ENCODE measurements around the gene POU4F3.

The POU4F3 gene

DNA sequence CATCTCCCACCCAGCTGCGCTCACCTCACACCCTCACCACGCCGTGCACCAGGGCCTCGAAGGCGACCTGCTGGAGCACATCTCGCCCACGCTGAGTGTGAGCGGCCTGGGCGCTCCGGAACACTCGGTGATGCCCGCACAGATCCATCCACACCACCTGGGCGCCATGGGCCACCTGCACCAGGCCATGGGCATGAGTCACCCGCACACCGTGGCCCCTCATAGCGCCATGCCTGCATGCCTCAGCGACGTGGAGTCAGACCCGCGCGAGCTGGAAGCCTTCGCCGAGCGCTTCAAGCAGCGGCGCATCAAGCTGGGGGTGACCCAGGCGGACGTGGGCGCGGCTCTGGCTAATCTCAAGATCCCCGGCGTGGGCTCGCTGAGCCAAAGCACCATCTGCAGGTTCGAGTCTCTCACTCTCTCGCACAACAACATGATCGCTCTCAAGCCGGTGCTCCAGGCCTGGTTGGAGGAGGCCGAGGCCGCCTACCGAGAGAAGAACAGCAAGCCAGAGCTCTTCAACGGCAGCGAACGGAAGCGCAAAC is 1.1 kb downstream of the POU4F3 start:
- no peak for DNase-seq (ENCODE audit: low read depth in 2 of 3, low spot score in 2 of 3)

DNA sequence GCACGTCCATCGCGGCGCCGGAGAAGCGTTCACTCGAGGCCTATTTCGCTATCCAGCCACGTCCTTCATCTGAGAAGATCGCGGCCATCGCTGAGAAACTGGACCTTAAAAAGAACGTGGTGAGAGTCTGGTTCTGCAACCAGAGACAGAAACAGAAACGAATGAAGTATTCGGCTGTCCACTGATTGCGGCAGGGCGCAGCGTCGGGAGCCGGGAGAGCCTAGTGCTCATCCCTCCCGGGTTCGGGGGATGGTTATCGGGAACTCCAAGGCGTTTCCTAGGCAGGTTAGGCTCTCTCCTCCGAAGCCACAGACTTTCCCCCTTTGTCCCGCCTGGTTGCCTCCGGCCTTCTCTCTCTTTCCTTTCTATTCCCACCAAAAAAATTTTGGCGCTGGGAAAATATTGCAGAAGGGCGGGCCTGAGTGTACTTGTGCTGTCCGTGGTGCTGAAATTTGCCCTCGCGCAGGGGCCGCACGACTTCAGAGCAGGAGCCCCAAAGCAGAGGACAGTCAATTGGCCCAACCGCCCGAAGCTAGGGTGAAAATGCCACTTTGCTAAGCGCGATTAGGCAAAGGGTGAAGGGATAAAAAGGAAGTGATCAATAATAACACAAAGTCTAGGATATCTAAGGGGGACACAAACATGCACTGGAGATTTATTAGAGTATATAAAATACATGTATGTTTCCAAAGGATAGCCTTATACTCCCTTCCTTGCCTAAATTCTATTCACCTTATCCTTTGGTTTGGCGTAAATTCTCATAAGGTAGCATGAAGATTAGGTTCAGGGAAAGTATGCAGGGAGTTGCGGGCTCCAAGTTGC is 1.8 kb downstream of the POU4F3 start:
- DNase-seq (ENCODE audit: low read depth in 2 of 3, low spot score in 2 of 3) = no peak

DNA sequence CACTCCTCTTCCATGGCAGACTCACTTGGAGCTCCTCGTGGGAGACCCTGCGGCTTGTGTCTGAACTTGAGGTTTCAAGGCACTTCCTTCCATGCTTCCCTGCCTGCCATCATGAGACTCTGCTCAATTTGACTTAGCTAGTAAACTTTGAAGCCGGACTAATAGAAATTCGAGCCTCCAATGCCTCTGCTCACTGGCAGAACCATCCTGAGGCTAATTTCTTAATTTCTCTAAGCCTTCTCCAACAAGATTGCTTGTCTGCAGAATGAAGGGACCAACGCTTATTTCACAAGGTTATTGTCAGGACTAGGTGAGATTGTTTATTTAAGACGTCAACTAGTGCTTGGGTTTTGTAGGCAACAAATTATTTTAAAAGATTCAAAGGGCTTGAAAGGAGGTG is 3.2 kb downstream of the POU4F3 start:
- DNase-seq (ENCODE audit: low read depth in 2 of 3, low spot score in 2 of 3) = no peak

DNA sequence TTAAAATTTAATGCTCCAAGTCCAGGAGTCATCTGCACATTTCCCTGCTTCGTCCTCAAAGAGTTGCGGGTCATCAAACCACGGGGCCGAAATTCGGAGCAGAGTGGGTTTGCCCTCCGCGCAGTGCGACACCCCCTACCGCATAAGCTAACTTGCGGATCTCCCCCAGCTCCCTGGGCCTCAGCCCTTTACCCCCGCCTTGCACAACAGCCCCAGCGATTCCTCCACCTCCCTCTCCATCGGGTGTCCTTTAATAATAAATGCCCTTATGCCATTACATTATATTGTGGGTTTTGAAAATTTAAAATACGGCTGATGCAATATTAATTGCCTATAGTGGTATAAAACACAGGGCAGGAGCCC is 3.9 kb downstream of the POU4F3 start:
- DNase-seq (ENCODE audit: low read depth in 2 of 3, low spot score in 2 of 3) = no peak

DNA sequence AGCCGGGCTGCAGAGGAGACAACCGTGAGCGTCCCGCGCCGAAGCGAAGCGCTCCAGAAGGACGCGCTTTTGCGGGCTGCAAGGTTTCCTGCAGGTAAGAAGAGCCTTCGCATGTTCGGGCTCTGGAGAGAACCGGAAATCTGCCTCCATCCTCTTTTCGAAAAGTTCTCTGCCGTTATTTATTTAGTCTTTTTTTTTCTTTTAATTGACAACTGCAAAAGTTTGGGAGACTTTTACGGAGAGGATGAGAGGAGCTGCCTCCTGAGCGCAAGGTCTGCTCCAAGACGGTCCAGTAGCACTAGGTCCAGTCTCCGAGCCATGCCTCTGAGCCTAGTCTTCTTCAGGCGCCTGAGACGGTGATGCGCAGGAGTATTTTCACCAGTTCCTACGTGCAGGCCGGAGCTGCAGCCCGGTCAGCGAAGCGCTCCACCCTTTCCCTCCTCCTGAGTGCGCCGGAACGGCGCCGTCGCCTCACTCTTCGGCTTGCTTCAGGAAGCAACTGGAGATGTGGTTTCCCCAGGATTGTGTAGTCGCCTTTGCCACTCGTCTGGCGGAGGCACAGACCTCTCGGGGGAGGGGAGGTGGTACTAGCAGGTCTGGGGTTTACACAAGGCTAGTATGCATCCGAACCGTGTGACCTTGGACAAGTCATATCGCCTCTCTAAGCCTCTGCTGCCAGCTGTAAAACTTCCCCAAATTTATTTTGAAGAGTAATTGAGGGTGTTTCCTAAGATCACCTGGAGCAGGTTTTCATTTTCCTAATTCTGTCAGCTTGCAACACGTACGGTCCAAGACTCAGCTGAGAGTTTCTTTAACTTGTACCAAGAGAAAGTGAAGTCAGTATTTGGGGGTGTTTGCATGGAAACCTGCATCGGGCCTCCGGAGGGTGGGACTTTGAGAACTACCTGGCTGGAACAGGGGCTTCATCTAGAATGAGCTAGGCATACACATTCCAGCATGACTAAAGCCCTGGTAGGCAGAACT is 4.5 kb downstream of the POU4F3 start:
- DNase-seq (ENCODE audit: low read depth in 2 of 3, low spot score in 2 of 3) = no peak

DNA sequence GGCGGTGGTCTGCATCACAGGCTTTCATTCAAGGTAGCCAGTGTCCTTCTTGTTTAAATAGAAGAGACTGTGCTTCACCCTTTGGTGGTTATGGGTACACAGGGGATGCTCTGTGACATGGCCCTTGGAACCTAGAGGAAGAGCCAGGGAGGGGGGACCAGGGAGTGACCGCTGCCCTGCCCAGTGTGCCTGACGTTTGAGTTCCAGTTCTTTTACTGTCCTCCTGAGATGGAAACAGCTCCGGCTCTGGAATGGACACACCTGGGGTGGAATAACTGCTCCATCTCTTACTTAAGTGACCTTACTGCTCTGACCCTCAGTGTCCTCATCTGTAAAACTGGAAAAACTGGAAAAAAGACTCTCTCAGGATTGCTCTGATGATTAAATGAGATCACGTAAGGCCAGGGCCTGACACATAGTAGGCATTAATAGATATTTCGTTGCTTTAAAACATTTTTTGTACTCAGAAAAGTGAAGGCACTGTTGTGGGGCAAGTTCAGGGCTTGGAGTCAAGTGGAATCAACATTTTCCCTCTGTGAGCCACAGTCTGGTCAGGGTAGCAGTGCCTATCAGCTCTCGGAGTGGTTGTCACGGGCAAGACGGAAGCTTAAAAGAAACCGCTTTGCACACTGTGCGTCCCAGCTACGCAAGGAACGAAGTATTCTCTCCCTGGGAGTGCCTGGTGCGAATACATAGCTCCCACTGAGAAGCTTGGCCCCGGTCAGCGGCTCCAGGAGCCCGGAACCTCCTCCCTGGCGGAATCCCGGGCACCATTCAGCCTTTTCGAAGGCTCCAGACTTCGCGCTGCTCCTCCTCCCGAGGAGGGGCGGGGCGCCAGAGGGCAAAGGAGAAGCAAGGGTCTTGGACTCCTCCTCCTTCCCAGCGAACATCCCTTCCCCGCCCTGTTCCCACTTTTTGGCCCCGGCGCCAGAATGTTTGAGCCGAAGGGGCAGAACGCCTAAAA is 5.8 kb downstream of the POU4F3 start:
- DNase-seq (ENCODE audit: low read depth in 2 of 3, low spot score in 2 of 3) = no peak

DNA sequence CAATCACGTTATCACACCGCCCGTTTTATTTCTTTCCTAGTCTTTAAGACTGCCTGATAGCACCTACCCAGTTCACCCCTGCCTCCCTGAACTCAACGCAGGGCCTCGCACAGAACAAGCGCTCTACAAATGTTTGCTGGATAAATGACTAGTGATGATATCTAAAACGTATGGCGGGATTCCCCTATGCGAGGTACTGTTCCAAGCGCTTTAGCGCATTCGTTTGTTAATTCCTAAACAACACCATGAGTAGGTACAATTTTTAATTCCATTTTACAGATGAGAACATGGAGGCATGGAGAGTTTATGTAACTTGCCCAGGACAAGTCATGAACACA is 6.6 kb downstream of the POU4F3 start:
- DNase-seq (ENCODE audit: low read depth in 2 of 3, low spot score in 2 of 3) = no peak

DNA sequence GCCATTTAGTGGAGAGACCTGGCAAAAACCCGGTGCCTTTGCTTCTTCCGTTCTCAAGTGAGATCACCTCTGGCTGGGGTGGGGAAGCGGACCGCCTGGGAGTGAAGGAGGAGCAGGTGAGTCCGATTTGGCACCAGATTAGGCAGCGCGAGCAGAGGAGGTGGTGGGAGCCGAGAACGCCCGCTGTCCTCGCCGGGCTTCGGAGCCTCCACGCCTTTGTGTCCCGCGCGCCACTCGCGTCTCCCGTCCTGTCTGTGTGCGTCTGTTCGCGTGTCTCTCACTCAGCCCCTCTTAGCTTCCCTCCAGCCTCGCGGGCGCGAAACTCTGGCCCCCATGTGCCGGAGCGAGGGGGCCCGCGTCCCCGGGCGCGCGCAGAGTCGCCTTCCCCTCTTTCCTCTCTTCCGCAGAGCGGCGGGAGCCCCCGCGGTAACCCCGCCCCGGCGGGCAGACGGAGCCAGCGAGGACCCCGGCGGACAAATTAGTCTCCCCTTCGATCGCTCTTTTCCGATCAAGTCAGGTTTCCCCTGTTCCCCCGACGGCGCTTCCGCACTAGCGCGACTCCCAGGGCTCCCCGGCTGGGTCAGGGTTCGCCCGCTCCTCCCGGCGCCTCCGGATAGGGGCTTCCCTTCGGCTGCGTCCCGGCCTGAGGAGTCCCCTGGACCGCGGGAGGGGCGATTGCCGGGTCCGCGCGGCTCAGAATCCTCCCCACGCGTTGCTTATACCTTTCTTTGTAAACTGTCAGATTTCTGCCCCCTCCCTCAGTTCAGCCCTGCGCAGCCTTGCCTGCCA is 7.1 kb downstream of the POU4F3 start:
- DNase-seq (ENCODE audit: low read depth in 2 of 3, low spot score in 2 of 3) = no peak

DNA sequence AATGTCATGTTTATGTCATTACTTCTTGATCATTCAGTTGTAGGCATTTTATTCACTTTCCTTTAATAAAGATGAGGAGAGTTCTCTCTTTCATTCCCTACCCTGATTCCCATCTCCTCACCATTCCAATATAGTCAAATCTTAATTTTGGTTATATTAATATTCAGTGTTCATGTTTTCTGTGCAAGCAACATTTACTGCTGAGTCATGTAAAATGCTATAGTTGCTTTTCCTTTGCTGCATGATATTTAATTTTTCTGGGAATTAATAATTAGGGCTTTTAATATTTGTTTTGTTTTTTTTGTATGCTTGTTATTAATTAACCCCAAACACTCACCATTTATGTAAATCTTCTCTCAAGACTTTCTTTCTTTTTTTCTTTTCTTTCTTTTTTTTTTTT is 18.5 kb downstream of the POU4F3 start:
- DNase-seq (ENCODE audit: low read depth in 2 of 3, low spot score in 2 of 3) = no peak

DNA sequence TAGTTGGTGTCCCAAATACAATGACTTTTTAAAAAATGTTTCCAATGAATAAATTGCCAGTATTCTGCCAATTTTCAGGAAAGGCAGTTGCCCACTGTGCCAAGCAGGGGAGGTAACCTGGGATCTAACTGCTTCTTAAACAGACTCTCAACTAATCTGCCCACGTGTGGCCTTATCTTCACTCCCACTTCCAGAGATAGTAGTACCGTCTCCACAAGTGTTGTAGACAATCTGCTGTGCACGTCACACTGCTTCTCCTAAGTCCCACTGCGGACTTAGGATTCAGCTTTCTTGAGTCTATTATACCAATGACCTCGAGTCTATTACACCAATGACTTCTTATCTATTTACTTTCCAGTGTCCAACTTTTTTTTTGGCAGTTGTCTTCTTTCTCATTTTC is 21.2 kb downstream of the POU4F3 start:
- no peak for DNase-seq (ENCODE audit: low read depth in 2 of 3, low spot score in 2 of 3)

DNA sequence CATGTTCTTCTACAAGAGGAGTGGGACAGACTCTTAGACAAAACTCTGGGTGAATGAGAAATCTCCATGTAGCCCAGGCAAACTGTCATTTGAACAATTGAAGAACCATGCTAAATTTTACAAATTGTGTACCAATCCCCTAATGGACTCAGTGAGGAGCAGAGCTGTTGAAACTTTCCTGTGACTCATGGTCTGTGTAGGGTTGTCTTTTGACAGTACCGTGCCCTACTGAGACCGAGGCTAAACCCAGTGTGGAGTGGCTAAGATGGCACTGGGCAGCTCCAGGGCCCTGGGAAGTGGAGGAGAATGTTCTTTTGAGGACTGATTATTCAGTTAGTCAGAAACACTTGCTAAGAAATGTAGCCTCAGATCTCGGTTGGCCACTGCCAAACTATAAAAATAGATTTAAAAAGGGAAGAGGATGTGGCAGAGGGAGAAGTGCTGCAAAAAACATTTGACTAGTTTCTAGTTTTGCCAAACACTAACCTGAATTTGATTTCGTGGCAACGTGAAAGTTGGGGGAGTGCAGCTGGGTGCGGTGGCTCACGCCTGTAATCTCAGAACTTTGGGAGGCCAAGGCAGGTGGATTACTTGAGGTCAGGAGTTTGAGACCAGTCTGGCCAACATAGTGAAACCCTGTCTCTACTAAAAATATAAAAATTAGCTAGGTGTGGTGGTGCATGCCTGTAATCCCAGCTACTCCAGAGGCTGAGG is 24.7 kb downstream of the POU4F3 start:
- DNase-seq (ENCODE audit: low read depth in 2 of 3, low spot score in 2 of 3) = no peak

DNA sequence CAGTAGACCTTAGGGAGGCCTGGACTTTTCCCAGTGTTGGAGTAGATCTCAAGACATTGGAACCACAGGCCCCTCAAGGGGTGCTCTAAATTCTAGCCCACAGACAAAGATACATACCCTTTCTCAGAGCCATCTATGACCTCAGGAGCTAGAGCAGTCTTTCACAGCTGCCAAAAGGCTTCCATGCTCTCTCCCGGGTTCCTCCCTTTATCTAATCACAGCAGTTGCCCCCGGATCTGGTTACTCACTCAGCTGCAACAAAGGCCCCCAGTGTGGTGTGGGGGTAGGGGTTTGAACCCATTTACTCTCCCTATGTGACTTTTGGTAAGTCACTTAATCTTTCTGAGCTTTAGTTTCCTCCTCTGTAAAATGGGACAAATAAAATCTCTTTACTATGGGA is 27.0 kb downstream of the POU4F3 start:
- no peak for DNase-seq (ENCODE audit: low read depth in 2 of 3, low spot score in 2 of 3)

DNA sequence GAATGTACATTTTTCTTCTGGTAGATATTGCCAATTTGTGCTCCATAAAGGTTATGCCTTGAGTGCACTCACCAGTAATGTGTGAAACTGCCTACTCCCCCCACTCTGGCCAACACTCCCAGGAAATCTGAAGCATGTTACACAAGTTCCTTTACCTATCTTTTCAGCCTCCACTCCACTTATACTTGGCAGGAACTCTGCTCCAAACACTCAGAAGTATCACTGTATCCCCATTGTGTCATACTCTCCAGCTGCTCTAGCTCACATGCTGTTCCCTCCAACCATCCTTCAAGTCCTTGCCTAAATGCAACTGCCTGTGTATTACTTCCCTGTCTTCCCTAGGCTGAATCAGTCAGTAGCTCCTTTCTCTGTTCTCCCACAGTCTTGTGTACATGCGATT is 28.3 kb downstream of the POU4F3 start:
- no peak for DNase-seq (ENCODE audit: low read depth in 2 of 3, low spot score in 2 of 3)

DNA sequence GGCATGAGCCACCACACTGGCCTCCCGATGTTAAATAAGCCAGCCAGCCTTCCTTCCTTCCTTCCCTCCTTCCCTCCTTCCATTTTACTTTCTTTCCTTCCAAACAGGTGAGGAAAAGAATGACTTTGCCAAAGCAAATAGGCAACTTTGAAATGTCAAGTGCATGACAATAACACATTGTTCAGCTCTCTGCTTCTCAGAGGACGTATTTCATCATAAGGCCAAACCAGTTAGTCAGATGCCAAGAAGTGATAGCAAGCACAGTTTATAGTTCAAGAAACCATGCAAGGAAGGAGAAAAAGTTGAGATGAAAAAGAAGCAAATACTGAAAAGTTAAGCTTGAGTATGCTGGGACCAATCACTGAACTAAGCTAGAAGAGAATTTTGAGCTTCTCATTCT is 29.5 kb downstream of the POU4F3 start:
- no peak for DNase-seq (ENCODE audit: low read depth in 2 of 3, low spot score in 2 of 3)

DNA sequence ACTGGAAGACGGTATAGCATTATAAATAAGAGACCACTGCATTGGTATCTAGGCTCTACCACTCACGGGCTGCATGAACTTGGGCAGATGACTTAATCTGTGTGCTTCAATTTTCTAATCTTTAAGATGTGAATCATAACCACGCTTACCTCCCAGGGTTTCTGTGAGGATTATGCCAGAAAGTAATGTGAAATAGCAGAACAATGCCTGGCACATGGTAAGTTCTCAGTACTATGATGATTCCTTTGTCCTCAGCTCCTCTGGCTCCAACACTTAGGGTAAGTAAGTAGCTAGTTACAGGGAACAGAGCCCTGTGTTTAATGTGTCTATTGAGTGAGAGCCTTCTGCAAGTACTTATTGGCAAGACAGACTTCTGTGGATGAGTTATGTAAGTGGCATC is 31.1 kb downstream of the POU4F3 start:
- DNase-seq (ENCODE audit: low read depth in 2 of 3, low spot score in 2 of 3) = no peak

DNA sequence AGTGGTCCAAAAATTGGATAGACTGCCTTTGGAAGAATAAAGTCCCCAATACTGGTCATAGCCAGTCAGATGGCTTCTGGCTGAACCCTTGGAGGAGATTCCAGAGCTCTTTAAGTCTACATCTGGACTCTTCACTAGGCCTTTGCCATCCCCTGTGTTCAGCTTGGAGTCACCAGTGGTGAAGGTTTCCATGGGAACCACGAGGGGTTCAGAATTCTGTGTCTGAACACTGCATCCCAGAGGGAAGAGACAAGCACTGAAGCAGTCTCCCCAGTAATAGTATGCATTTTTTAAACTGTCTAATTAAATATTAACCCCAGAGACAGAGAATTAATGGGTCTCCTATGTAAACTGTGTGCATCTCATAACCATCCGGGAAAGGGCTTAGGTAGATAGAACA is 38.2 kb downstream of the POU4F3 start:
- no peak for DNase-seq (ENCODE audit: low read depth in 2 of 3, low spot score in 2 of 3)

DNA sequence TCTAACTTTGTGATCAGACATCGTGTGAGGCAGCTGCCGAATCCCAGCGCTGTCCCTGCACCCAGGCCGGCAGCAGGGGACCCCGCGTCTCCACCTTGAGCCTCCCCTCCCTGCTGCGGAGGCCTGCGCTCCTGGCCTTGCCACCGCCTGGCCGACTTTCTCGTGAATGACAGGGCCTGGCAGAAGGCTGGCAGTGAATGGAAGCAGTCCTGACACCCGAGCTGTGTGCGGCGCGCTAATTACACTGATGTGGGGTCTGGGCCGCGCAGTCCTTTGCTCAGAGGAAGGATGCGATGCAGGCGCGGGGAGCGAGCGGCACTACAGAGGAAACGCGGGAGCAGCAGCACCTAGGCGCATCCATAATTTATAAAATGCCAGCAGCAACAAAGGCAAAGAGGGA is 40.3 kb downstream of the POU4F3 start:
- no peak for DNase-seq (ENCODE audit: low read depth in 2 of 3, low spot score in 2 of 3)

DNA sequence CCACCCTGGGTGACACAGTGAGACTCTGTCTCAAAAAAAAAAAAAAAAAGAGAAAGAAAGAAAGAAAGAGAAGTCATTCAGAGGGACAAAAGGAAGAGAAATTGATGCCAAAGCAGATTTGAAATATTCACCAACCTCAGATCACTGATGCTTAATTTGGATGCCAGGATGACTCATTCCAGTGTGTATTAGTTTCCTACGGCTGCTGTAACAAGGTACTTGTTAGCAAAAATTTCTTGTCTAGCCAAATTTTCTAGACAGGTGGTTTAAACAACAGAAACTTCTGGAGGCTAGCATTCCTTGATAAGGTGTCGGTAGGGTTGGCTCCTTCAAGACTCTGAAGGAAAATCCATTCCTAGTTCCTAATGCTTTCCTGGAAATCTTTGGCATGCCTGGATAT is 42.1 kb downstream of the POU4F3 start:
- DNase-seq (ENCODE audit: low read depth in 2 of 3, low spot score in 2 of 3) = no peak

DNA sequence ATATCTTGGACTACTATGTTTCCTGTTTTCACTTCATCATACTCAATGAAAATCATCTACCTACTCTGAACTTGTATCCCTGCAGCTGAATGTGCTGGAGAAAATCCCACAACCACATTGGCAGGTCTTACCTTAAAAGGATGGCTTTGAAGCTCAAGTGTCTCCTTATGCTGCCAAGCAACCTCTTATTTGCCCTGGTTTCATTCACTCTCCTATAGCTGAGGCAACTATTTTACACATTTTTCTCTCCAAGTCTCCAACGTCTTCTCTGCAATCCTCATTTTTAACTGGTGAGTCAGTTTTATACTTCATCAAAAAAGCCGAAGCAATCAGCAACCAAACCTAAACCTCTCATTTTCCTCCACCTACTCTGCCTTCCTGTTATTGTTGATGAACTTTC is 49.7 kb downstream of the POU4F3 start:
- no peak for DNase-seq (ENCODE audit: low read depth in 2 of 3, low spot score in 2 of 3)

DNA sequence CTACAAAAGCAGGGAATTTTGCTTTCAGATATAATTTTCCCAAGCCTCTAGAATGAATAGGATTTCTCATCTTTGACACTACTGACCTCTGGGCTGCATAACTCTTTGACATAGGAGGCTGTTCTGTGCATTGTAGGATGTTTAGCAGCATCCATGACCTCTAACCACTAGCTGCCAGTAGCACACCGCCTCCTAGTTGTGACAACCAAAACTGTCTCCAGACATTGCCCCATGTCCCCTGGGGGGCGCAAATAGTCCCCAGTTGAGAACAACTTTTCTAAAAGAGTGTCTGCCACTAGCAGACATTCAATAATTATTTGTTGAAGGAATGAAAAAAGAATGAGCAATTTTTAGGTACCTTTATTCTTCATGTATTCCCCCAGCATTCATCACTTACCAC is 51.8 kb downstream of the POU4F3 start:
- no peak for DNase-seq (ENCODE audit: low read depth in 2 of 3, low spot score in 2 of 3)
